HG03521 (cell line): ENCODE measurements around the gene OR5AL1.
"Not testable (repeated sequence)": the region's sequence is repeated elsewhere in the genome, so short reads cannot be mapped to it uniquely, and the experiment has no call there.

Experiments
- ATAC-seq: cut with Tn5 transposase; IDR thresholded peaks from one replicate; pipeline ENCODE4 v1.9.1; 2021; ENCODE audit warnings: mild to moderate bottlenecking, moderate library complexity; ENCODE audit not compliant: unreplicated experiment

The OR5AL1 gene

GRCh38 chr11:56412396-56412795, at the start of gene OR5AL1:
Gene OR5AL1 (plus strand): TSS chr11:56412696.
- no peak for ATAC-seq

- ATAC-seq: no peak
Measured at GRCh38 chr11:56375324-56375723, 37.2 kb upstream of the OR5AL1 start, which contains the start of gene OR8U1. Gene OR8U1 (plus strand): TSS chr11:56375624. CDS start chr11:56375624, 0 bp downstream.

DNA sequence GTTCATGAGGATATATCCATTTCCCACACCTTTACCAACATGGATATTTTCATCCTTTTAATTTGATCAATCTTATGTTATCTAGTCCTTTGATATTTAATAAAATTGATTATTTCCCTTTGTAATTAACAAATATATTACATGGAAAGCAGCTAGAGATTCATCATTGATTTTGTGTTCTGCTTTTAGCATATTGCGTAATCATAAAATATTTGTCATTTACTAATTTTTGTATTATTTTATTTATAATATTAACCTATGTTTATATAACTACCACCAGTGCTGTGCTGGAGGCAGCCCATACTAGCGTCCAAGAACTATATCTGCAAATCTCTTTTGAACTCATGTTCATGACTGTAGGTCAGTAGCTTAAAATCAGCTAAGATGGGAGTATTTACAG, 32.4 kb upstream of the OR5AL1 start:
- no peak for ATAC-seq

DNA sequence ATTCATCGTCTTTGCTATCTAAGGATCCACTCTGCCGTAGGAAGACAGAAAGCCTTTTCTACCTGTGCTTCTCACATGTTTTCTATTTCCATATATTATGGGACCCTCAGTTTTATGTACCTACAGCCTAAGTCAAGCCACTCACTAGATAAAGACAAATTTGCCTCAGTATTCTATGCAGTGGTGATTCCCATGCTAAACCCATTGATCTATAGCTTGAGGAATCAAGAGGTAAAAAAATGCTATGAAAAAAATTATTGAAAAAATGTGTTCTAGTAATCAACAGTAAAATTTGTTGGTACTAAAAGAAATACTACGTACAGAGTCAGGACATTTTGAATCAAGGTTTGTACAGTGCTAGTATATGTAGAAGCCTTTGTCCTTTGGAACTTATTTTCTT, 18.1 kb upstream of the OR5AL1 start:
- ATAC-seq: no peak

DNA sequence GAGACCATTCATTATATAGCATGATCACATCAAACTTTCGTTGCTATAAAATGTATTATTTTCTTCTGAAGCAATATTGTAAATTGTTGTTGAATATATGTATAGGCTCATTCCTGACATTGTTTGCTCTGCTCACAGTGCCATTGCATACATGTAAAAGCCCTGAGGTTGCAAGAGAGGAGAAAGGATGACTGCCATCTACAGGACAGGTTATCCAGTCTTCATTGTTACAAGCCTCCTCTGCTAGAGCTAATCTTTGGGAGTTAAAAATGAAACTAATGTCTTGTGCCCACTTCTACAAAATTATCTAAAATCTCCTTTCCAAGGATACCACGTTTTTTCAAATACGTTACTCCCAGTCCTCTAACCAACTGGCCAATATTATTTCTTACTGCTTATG, 16.4 kb upstream of the OR5AL1 start:
- ATAC-seq: no peak

GRCh38 chr11:56401858-56402461, 10.5 kb upstream of the OR5AL1 start:
- not testable (repeated sequence) for ATAC-seq

DNA sequence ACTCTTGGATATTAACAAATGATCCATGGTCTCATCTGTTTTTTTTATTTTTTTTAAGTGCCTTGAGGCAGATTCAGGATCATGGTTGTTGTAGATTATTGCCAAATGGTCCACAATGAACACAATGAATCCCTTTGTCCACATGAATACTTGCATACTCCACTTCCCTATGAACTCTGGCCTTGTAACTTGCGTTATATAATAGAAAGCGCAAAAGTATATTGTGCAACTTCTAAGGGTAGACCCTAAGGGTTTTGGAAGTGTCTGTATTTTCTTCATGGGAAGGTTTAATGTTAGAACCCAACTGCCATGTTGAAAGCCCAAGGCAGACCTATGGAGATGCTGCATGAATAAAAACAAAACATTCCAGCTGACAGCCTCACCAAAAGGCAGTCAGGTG, 8.1 kb upstream of the OR5AL1 start:
- ATAC-seq: no peak

GRCh38 chr11:56410801-56411200, 1.7 kb upstream of the OR5AL1 start:
- ATAC-seq: no peak

GRCh38 chr11:56453521-56453920, 41.0 kb downstream of the OR5AL1 start:
- no peak for ATAC-seq

- ATAC-seq: no peak
Measured at GRCh38 chr11:56457076-56457475, 44.6 kb downstream of the OR5AL1 start.
